ENCODE measurements around the gene KLK15. TPM values are rescaled to one million over a fixed set of nuclear protein-coding genes. Genes with fewer than 3 reads are reported as not detected.

KLK15 gene
- total RNA-seq, 4 donors from 2014 or later = not detected

- Histone ChIP-seq H3K4me1 (peaks cover 0 to 14% (median 3%) of the 10 kb centered on the region in 4 donors), H3K27me3 (peaks cover 2 to 41% of the 10 kb centered on the region in 2 donors), H3K9me3 (no peaks in the 10 kb centered on the region), H3K27ac (no peak overlapping the region), H3K36me3 (no peaks in the 10 kb centered on the region), H3K4me3 (no peak overlapping the region)
- no peak for TF ChIP-seq POLR2A (IDR thresholded peaks at IDR 0.05)
- TF ChIP-seq CTCF (IDR thresholded peaks at IDR 0.05) = no peak
- no peak for TF ChIP-seq EP300 (IDR thresholded peaks at IDR 0.05)
- WGBS, 2 donors = 94% methylated on average over 6 of the region's 6 CpGs
- DNase-seq (ENCODE audit: low spot score in 2 of 2) = no peak
Observed at GRCh38 chr19:50833802-50834167, 411 bp upstream of the KLK15 start.

DNA sequence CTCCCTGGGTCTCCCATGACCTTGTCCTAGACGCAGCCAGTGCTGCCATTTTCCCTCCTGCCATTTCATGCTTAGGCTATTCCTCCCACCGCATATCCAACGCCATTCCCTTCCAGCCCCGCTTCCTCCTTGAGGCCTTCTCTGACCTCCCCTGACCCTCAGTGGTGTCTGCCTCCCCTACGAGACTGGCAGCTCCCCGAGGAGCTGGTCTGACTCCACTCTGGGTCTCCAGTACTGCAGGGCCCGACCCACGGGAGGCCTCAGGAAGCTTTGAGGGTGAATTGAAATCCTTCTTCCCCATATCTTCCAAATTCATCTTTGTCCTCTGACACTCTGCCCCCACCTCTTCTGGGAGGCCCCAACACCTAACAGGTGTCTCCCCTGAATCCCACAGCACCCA lies 708 bp downstream of the KLK15 start:
- DNase-seq (ENCODE audit: low spot score in 2 of 2) = no peak
- Histone ChIP-seq H3K27ac (no peak overlapping the region), H3K4me3 (no peak overlapping the region), H3K9me3 (no peaks in the 10 kb centered on the region), H3K36me3 (no peaks in the 10 kb centered on the region), H3K4me1 (peaks cover 0 to 14% (median 3%) of the 10 kb centered on the region in 4 donors), H3K27me3 (peaks cover 2 to 39% of the 10 kb centered on the region in 2 donors)
- TF ChIP-seq POLR2A (IDR thresholded peaks at IDR 0.05) = no peak
- TF ChIP-seq EP300 (IDR thresholded peaks at IDR 0.05) = no peak
- TF ChIP-seq CTCF (IDR thresholded peaks at IDR 0.05) = no peak
- 90 to 93% methylated on average over 8 of the region's 8 CpGs for WGBS, 2 donors

GRCh38 chr19:50831026-50831396 lies 2.4 kb downstream of the KLK15 start:
- peaks cover 2 to 25% of the 10 kb centered on the region in 2 donors for H3K27me3 ChIP-seq

GRCh38 chr19:50830266-50831025 lies 2.9 kb downstream of the KLK15 start:
- DNase-seq (ENCODE audit: low spot score in 2 of 2) = no peak
- Histone ChIP-seq H3K4me1 (peaks cover 0 to 3% (median 1%) of the 10 kb centered on the region in 4 donors), H3K4me3 (no peak overlapping the region), H3K27me3 (peaks cover 2 to 21% of the 10 kb centered on the region in 2 donors), H3K36me3 (no peaks in the 10 kb centered on the region), H3K9me3 (peaks cover 0 to 9% (median 0%) of the 10 kb centered on the region in 4 donors), H3K27ac (no peak overlapping the region)
- no peak for TF ChIP-seq POLR2A (IDR thresholded peaks at IDR 0.05)
- TF ChIP-seq CTCF (IDR thresholded peaks at IDR 0.05) = no peak
- TF ChIP-seq EP300 (IDR thresholded peaks at IDR 0.05) = no peak
- 42 to 48% methylated on average over 17 of the region's 17 CpGs for WGBS, 2 donors

More at GRCh38 chr19:50831026-50831396, 2.4 kb downstream of the KLK15 start:
- Histone ChIP-seq H3K4me1 (peaks cover 0 to 9% (median 3%) of the 10 kb centered on the region in 4 donors), H3K9me3 (peaks cover 0 to 9% (median 0%) of the 10 kb centered on the region in 4 donors), H3K27ac (no peak overlapping the region), H3K36me3 (no peaks in the 10 kb centered on the region), H3K4me3 (no peak overlapping the region)
- TF ChIP-seq CTCF (IDR thresholded peaks at IDR 0.05) (no peak), EP300 (IDR thresholded peaks at IDR 0.05) (no peak)
- WGBS, 2 donors = 69 to 81% methylated on average over 7 of the region's 7 CpGs
- no peak for DNase-seq (ENCODE audit: low spot score in 2 of 2)

DNA sequence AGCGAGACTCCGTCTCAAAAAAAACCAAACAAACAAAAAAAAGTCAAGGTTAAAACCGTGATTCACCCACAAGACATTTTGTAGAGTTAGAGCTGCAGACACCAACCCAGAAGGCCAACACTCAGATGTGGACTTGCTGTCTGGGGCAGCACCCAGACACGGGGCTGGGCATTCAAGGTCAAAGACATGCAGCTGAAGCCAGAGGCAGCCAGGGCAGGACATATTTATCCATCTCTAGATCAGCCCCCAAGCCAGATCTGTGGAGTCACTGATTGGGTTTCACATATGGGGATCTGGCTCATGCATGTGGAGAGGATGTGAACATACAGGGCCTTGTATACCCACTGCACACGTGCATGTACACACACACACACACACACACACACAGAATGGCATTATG lies 3.6 kb downstream of the KLK15 start:
- Histone ChIP-seq H3K27me3 (peaks cover 2 to 14% of the 10 kb centered on the region in 2 donors), H3K27ac (no peak overlapping the region), H3K4me3 (no peak overlapping the region), H3K9me3 (peaks cover 0 to 9% (median 0%) of the 10 kb centered on the region in 4 donors), H3K36me3 (no peaks in the 10 kb centered on the region), H3K4me1 (no peaks in the 10 kb centered on the region)
- no peak for DNase-seq (ENCODE audit: low spot score in 2 of 2)
- TF ChIP-seq POLR2A (IDR thresholded peaks at IDR 0.05) (no peak), CTCF (IDR thresholded peaks at IDR 0.05) (no peak), EP300 (IDR thresholded peaks at IDR 0.05) (no peak)
- 70 to 75% methylated on average over 5 of the region's 5 CpGs for WGBS, 2 donors

Measured in tibial nerve (tissue), 4 donors.